ENCODE data around the gene KSR1.

- TF ChIP-seq EZH2phosphoT487 (IDR thresholded peaks at IDR 0.05; ENCODE audit: insufficient read depth, low read depth) (no peak), EZH2 (IDR thresholded peaks at IDR 0.05; ENCODE audit: insufficient read depth, poor library complexity, severe bottlenecking) (no peak)
These were observed 134.6 kb downstream of the KSR1 start for GRCh38 chr17:27590864-27591263.

Measured in GM23248 (cell line).